Stimulated activated CD8-positive, alpha-beta memory T cell treated with anti-CD3 and anti-CD28 coated beads, Interleukin-4, amount 100 ng/mL, for 1 hour (primary cell): ENCODE results near the gene TRIM2.

Experiments used
- DNase-seq, 2 donors: peaks; one replicate each; pipeline ENCODE4 v3.0.0-alpha.2; 2020; ENCODE audit warnings: low read depth in 2 of 2, low spot score in 1 of 2

Gene TRIM2

DNA sequence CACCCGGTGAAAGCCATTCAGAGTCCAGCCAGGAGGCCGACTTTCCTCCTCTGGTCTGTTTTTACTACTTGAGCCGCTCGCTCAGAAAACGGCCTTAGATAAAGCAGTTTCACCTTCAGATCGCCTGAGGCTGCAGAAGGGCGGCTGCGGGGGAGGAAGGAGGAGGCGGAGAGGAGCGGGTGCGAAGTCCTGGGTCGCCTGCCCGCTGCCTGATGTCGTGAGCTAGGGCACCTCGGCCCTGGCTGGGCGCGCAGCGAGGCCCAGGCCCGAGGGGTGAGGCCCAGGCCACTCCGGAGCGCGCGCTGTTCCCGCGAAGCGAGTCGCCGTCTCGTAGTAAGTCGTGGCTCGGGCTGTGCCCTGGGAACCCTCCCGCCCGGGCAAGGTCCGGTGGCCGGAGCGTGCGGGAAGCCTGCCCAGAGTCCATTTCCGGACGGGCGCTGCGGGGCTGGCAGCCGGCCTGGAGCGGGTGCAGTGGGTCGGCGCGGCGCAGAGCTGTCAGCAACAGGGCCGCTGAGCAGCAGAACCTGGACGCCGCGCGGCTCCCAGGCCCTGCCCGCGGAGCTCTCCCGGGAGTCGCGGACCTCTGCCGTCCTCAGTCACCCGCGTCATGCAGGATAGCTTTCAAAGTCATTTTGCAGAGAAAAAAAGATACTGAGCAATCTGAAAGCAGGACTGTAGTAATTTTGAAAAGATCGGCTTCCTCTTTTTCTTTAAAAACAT lies 18.6 kb downstream of the TRIM2 start:
- DNase-seq = no peak

DNA sequence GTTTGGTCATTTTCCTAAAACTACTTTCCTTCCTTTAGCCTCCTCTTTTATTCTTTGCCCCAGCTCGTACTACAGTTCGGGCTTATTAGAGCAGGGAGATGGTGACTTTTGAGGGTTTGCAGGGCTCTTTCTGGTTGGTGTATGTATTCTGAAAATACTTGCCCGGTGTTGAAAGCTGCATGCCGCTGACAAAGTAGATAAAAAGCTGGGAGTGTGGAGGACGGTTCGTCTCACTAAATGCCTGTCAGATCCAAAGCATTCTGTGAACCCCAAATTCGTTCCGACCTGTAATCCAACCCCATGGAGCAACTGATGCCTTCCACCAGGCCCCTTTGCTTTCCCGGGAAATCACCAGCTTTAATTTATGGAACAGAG lies 19.2 kb downstream of the TRIM2 start:
- no peak for DNase-seq

DNA sequence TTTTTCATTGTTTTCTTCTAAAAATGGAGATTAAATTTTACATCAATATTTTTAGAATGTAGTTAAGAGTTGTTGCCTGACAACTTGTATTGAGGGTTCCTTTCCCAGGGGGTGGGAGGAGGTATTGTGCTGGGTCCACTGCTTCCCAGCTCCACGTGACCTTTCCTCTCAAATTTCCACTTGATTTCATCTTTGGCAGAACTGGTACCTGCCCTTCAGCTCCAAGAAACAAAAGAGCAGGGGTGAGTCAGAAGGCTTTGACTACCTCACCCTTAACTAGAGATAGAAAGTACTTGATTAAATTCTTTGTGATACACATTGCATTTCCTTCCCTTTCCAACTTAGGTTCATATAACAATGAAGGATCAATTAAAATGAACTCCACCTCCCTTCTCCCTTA lies 19.7 kb downstream of the TRIM2 start:
- no peak for DNase-seq

DNA sequence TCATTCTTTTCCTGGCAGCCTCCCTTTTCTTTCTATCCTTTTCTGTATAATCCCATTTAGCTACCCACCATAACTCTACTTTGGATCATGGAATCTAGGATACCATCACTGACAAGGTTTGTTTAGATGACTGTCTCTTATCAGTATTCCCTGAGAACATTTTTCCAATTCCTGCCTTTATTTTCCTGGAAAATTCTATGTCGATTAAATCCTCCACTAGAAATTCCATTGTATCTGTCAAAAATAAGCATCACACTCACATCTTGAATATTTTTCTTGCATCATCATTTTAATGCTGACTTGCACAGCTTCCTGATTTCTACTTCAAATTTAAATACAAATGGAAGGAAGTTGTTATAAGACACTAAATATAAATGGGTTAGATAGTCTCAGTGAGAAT lies 20.2 kb downstream of the TRIM2 start:
- DNase-seq = no peak

DNA sequence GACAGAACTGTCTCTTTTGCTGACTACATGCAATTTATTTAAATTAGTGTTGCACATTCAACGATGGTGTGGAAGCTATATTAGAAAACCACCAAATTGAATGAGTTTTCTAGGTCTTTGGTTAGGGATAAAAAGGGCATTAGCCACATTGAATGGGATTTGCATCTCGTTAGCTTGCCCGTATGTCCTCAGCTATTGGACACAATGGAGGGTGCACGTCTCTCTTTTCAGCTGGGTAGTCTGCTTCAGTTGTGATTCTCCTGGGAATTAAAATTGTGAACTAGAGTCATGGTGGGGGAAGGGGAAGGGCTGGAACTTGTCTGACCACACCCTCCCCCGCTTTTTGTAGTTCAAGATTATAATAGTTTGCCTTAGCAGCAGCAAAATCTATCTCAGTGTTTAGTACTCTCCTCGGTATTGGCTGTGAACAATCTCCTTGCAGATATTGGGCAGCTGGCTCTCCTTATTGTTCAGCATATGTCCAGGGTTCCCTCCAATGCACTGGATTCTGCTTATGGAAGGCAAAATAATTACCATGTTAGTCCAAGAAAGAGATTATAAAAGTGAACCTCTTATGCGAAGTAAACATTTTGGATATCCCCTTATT lies 23.3 kb downstream of the TRIM2 start:
- DNase-seq = no peak

DNA sequence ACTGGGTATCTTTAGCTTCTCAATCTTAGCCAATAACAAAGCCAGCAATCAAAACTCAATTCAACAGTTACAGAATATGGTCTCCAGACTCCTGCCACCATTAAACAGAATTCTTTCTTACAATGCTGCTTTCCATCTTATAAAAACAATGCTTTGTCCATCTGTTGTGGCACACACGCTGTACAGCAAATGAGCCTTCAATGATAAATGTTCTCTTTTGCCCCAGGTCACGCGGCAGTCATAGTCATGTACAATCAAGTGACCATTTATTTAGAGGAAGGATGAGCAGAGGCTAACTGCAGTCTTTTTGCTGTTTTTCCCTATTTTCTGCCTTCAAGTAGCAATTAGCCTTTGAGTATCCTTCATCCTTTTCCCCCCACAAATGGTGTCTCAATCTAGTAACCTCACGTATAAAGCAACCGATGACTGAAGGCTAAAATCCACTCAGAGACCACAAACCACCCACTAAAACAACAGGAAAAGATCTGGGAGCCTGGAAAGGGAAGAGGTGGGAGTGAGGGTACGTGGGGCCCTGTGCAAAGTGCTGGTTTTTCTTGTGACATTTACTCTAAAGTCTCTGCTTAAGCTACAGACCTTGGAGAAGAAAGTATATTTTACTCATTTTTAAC lies 24.4 kb downstream of the TRIM2 start:
- DNase-seq = no peak

DNA sequence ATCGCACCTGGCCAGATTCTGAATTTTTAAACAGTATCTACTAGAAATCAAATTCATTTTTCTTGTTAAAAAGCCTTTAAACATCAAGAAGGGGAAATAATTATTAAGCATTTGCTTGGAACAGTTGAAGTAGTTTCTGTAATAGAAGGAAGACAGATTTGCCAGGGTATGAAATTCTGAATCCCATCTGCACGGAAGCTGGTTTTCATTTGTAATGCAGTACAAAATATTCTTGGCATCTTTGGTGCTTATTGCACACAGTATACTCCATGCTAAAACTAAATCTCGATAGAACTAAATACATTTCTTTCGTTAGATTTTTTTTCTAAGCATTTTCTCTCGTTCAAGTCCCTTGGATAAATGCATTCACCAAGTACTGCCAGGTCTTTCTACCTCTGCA lies 25.3 kb downstream of the TRIM2 start:
- DNase-seq = no peak

DNA sequence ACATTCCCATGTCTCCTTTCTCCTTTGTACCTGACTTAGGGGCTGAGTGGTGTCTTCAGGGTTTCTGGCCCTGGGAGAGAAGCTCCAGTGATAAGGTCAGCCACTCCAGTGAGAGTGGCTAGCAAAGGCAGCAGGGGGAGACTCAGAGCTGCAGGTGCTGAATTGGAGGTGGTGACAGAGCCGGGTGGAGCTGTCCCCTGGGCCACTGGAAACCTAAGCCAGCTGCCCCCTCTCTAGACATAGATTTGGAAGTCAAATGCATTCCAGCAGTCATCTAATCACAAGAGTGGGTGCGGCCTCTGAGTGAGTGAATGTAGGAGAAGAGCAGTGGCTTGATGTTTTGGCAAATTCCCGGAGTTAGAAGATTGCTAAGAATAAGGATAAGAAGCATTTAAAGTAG lies 28.5 kb downstream of the TRIM2 start:
- DNase-seq = no peak

DNA sequence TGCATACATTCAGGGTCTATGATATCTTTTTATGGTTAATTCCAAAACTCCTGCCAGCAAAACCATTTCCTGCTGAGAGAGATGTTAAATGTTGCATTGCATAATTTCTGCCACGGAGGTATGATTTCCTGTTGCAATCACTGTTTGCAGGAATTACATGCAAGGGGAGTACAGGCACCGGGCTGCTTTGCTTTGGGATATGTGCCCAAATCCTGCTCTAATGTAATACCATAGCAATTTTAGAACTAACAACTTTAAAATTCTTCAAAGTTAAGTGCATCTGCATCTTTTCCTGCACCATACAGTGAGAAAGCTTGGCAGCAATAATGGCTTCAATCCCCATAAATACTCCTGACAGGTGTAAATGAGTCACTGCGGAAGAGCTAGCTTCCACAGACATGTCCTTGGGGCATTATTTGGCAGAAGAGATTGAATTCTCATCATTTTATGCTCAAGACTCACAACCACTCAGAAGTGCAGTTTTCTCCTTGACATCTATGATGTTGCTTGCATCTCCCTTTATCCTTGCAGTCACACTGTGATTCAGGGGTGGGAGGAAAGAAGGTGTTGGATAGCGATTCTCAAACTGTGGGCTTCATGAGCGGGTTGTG lies 29.6 kb downstream of the TRIM2 start:
- no peak for DNase-seq

DNA sequence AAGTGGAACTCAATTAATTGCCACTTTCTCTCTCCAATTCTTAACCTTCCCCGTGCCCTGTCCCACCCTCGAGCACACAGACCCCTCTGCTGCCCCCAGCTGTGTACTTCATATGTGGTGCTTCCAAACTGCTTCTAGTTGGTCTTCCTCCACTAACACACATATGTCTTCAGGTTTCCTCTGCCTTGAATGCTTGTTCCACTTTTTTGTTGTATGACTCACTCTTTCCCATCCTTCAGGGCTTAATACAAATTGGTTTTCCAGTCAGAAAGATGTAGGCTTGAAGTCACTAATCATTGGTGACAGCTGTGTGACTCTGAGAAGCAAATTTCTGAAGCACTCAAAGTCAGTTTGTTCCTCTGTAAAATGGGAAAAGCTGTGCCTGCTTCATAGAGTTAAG lies 30.6 kb downstream of the TRIM2 start:
- DNase-seq = no peak

DNA sequence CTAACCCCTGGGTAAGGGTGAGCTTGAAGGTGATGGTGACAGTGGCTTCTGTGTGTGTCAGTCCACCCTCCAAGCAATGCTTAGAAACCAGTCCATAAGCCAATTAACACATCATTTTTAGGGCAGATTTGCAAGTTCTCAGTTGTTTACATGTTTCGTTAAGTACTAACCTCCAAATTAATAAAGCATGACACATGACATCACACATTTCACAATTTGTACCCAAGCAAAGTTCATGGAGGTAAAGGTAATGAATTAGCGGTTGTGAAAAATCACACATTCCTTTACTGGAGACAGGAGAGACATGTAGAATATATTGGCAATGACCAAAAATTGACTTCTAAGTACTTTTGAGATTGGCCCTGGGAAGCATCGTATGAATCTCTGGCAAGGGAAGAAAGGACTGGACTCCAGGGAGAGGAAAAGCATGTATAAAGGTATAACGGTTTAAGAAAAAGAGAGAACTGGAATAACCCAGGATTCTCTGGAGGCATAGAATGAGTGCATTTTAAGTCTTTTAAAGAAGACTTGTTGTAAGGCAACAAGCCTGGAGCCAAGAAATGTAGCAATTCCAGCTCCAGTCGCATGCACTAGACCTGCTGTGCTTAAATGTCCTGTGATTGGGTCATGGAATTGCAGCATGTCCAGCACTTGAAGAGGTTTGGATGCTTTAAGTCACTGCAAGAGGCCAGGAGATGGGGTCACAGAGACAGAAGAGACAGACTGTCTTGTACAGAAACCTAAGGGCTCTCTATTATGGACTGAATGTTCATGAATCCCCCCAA lies 34.1 kb downstream of the TRIM2 start:
- DNase-seq = no peak

DNA sequence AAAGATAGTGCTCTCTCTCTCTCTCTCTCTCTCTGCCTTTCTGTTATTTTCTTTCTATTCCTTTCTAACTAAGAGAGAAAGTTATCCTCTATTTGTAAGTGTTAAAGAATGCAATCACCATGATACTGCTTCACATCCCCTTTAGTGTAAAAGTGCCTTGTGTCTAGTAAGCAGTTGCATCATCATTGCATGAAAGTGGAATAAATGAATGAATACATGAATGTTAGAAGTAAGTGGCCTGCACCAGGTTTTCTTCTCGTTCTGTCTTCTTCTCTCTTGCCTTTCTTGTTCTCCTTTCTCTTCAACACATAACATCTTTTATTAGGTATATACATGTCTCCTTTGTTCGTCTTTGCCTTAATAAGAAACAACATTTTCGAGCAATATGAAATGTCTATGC lies 35.2 kb downstream of the TRIM2 start:
- DNase-seq = no peak

DNA sequence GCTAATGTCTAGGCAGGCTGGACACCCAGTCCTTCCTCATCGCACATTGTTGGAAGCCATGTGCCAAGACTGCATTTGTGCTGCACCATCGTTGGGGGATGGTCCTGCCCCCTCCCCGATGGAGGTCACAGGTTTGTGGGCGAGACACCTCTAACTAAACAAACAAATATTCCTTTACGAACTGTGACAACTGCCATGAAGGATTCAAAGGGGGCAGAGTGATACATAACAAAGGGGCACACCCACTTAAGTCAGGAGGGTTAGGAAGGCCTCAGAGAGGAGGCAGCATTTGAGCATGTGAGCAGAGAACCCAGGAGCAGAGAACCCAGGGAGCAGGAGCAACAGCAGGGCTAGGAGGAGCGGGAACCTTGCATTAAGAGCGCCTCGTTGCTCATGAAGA lies 37.1 kb downstream of the TRIM2 start:
- no peak for DNase-seq

DNA sequence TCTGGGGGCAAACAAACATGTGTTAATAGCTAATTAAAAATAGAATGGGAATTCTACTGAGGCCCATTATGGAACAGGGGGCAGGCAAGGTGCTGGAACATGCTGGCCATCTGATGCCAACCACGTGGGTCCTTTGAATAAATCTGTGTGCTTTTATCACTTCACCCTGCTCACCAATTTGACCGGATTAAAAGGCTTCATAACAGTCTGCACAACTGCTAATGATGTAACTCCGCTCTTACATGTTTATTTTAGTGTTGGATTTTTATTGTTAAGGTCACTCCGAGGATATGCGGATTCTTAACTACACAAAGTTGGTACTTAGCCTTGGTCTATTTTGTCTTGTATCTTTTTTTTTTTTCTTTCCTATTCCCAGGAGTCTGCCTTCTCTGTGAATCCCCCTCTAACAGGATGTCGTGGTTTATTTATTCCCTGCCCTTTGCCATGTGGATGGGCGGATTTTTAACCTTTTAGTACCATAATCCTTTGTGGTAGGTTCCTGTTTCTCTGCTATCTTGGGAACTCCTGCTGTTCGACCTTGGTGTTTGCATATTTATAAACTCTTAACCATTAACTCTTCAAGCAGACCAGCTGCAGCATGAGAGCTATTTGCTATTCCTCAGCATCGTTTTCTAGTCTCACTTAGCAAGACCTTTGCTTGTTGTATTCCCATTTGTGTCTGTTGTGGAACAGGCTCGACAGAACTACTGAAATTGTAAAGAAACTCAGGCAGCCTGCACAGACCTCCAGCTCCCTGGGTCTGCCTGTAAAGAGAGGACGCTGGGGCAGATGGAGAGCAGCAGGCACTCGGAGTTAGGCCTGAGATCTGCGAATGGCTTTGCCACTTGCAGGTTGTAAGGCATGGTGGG lies 38.0 kb downstream of the TRIM2 start:
- DNase-seq = no peak

DNA sequence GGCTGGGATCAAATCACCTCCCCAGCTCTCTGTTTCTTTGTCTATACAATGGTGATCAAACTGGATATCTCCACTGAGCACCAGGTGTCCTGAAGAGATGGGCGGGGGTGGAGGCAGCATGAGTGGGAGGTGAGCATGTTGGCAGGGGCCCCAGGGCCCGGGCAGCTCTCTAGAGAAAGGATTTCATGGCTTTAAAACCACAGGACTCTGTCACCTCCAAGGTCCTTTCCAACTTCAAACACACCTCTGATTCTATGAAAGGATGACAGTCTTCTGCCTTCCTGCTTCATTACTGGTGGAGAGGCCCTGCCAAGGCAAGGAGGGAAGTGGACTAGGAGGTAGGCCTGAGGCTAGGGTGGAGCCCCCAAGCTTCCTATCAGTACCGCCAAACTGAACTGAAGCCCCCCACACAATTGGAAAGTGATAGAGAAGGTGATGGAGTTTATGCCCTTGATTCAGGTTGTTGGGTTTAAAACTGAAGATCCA lies 38.6 kb downstream of the TRIM2 start:
- DNase-seq = no peak

DNA sequence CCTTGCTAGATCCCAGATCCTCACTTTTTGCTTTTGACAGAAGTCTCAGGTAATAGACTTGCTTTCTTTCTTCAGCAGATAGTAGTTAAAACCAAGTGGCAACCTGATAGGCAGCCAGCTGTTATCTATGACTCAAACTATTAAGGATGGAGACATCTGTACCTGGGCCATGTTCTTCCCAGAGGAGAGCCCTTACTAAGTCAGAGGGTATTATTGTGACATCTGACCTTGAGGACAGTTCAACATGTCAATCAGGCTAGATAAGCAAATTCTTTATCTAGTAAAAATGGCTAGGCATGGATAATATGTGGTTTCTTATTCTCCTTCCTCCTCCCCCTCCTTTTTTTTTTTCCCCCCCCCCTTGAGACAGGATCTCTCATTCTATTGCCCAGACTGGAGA lies 39.2 kb downstream of the TRIM2 start:
- DNase-seq = no peak

DNA sequence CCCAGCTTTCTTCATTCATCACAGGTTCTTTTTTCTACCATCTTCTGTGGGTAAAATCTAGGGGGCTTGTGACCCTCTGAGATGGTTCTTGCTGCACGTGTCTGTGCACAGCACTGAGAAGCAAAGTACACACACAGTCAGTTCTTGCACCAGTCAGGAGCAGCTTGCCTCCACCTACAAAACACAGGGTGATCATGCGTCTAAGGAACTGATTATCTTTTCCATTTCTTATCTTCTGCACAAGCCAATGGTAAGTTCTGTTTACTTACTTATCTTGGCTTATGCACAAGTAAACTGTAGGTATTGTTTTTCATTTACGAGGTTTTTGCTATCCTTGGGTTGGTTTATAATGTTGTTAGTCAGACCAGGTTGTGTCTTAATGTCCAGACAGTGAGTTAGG lies 40.7 kb downstream of the TRIM2 start:
- DNase-seq = no peak

DNA sequence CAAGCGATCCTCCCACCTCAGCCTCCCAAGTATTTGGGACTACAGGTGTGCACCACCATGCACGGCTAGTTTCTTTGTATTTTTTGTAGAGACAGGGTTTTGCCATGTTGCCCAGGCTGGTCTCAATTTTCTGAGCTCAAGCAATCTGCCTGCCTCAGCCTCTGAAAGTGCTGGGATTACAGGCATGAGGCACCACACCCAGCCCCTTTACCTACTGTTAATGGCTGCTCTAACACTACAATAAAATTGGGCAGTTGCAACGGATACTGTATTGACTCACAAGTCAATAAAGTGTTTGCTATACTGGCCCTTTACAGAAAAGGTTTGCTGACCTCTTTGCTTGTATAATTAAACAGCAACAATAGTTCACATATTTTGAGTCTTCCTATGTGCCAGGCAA lies 41.5 kb downstream of the TRIM2 start:
- no peak for DNase-seq

DNA sequence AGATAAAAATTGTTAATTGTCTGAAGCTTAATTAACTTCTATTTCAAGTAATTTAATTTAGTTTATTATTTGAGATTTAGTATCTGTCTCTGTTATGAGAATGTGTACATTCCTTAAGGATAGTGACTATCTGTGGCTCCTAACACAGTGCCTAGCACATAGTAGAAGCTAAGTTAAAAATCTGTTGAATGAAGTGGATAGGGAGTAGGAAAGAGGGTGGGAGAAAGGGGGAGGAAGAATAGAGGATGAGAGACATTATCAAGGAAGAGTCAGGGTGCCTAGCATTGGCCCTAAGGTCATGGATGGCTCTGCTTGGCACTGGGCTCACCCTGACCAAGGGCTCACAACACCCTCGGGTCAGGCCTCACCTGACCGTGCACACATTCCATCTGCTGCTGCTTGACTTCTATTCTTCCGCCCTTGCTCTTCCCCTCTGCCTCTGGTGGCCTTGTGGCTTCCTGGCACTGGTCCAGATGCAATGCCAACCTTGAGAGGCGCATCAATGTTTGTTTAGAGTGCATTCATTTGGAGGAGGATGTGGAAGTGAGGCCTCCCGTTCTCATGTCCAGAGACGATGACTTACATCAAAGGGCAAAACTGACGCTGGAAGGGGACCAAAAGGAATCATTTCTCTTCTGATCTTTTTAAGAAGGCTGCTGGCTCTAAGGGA lies 42.3 kb downstream of the TRIM2 start:
- DNase-seq = no peak

DNA sequence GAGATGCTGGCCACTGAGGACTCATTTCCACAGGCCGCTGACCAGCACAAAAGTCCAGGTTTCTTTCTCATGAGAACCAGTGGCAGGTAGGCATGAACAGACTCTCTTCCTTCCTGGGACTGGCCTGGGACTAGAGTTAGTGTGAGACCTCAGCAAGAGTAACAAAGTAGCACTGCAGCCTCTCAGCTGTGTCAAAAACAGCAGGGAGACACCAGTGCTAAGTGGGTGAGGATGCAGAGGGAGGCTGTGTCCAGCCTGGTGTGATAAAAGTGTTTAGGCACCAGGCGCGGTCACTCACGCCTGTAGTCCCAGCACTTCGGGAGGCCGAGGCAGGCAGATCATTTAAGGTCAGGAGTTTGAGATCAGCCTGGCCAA lies 42.9 kb downstream of the TRIM2 start:
- DNase-seq = no peak
